Astrocyte (in vitro differentiated cells and primary cell): ENCODE data around the gene FOXK2.

Experiments used
- EZH2 ChIP-seq: IDR thresholded peaks from 2 replicates; pipeline ENCODE4 v1.6.1; 2012; ENCODE audit warnings: mild to moderate bottlenecking, low read length, inconsistent platforms; ENCODE audit not compliant: insufficient read depth
- TF ChIP-seq, protein P1 (sequence below): IDR thresholded peaks from 2 replicates; pipeline ENCODE4 v1.5.1; 2011; ENCODE audit warnings: low read depth, mild to moderate bottlenecking, inconsistent platforms, low read length, moderate library complexity; ENCODE audit not compliant: insufficient read depth

DNA sequence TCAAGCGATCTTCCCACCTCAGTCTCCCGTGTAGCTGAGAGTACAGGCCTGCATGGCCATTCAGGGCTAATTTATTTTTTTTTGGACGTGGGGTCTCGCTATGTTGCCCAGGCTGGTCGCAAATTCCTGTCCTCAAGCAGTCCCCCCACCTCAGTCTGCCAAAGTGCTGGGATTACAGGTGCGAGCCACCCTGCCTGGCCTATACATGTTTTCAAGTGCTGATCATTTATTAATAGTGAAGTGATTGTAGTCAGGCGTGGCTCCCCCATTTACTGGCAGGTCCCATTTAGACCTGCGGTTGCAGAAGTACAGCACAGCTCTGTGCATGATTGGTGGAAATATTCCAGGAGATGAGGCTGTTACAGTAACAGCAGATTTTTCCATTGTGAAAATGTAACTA is 8.4 kb downstream of the FOXK2 start:
- no peak for TF ChIP-seq EZH2
- TF ChIP-seq, protein P1, sequence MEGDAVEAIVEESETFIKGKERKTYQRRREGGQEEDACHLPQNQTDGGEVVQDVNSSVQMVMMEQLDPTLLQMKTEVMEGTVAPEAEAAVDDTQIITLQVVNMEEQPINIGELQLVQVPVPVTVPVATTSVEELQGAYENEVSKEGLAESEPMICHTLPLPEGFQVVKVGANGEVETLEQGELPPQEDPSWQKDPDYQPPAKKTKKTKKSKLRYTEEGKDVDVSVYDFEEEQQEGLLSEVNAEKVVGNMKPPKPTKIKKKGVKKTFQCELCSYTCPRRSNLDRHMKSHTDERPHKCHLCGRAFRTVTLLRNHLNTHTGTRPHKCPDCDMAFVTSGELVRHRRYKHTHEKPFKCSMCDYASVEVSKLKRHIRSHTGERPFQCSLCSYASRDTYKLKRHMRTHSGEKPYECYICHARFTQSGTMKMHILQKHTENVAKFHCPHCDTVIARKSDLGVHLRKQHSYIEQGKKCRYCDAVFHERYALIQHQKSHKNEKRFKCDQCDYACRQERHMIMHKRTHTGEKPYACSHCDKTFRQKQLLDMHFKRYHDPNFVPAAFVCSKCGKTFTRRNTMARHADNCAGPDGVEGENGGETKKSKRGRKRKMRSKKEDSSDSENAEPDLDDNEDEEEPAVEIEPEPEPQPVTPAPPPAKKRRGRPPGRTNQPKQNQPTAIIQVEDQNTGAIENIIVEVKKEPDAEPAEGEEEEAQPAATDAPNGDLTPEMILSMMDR: no peak
